HepG2 (cell line): ENCODE data around the gene MISP3. TPM values are rescaled to one million over a fixed set of nuclear protein-coding genes. Genes with fewer than 3 reads are reported as not detected.
A peak's percentile ranks its signal among the peaks of the same experiment; 100 is the strongest.

Experiments
- AGO1 ChIP-seq: fragments of 200-400 bp; formaldehyde crosslinking; IDR thresholded peaks from 2 replicates; pipeline ENCODE4 v1.6.1; 2017; ENCODE audit warnings: mild to moderate bottlenecking, low read depth, low read length, moderate library complexity; ENCODE audit not compliant: poor library complexity, severe bottlenecking
- ARNTL ChIP-seq: sonication (generic); formaldehyde crosslinking; IDR thresholded peaks from 2 replicates; pipeline ENCODE4 v1.4.0; 2020; ENCODE audit warnings: mild to moderate bottlenecking, missing genetic modification reagents
- ERF ChIP-seq: IDR thresholded peaks from 2 replicates; pipeline ENCODE4 v1.6.1; 2018; ENCODE audit warnings: missing biosample characterization, missing genetic modification reagents
- FLYWCH1 ChIP-seq: sonication (generic); formaldehyde crosslinking; IDR thresholded peaks from 2 replicates; pipeline ENCODE4 v1.8.1; 2023; ENCODE audit warnings: mild to moderate bottlenecking, missing genetic modification reagents
- GABPA ChIP-seq, 2 experiments: IDR thresholded peaks; 2 replicates each; pipeline ENCODE4 v1.6.1; 2011 to 2016; ENCODE audit warnings: low read depth in 2 of 2, low read length in 1 of 2, missing biosample characterization in 1 of 2, missing genetic modification characterization in 1 of 2
- MEF2D ChIP-seq: sonication (generic); formaldehyde crosslinking; IDR thresholded peaks from 2 replicates; pipeline ENCODE4 v1.5.1; 2020; ENCODE audit warnings: mild to moderate bottlenecking, missing genetic modification reagents
- MEIS1 ChIP-seq: sonication (generic); formaldehyde crosslinking; IDR thresholded peaks from 2 replicates; pipeline ENCODE4 v1.9.0; 2021; ENCODE audit warnings: mild to moderate bottlenecking, missing genetic modification reagents, moderate library complexity, borderline replicate concordance
- MIER2 ChIP-seq: IDR thresholded peaks from 2 replicates; pipeline ENCODE4 v1.6.1; 2016; ENCODE audit warnings: missing biosample characterization, missing genetic modification reagents
- NAIF1 ChIP-seq: sonication (generic); formaldehyde crosslinking; IDR thresholded peaks from 2 replicates; pipeline ENCODE4 v1.5.0; 2020; ENCODE audit warnings: mild to moderate bottlenecking, missing genetic modification reagents, borderline replicate concordance
- NR2F6 ChIP-seq, 2 experiments: IDR thresholded peaks; 2 replicates each; pipeline ENCODE4 v1.6.1; 2016; ENCODE audit warnings: antibody characterized with exemption in 1 of 2, mild to moderate bottlenecking in 1 of 2
- ONECUT2 ChIP-seq: sonication (generic); formaldehyde crosslinking; IDR thresholded peaks from 2 replicates; pipeline ENCODE4 v1.4.0; 2020; ENCODE audit warnings: missing genetic modification reagents
- REPIN1 ChIP-seq: sonication (generic); formaldehyde crosslinking; IDR thresholded peaks from 2 replicates; pipeline ENCODE4 v1.8.0; 2022; ENCODE audit warnings: missing genetic modification reagents, low read depth, mild to moderate bottlenecking, borderline replicate concordance
- RFX3 ChIP-seq: IDR thresholded peaks from 2 replicates; pipeline ENCODE4 v1.6.1; 2016; ENCODE audit warnings: missing biosample characterization, missing genetic modification reagents
- SMARCE1 ChIP-seq: fragments of 450-650 bp; IDR thresholded peaks from 2 replicates; pipeline ENCODE4 v1.6.1; 2017; ENCODE audit warnings: borderline replicate concordance
- TCF12 ChIP-seq, 2 experiments: fragments of 450-650 bp in 1 of 2; sonication (generic) in 1 of 2; formaldehyde crosslinking in 1 of 2; IDR thresholded peaks; 2 replicates each; pipeline versions ENCODE4 v1.6.1 to v1.8.0; 2017 to 2022; ENCODE audit warnings: antibody characterized with exemption in 1 of 2, mild to moderate bottlenecking in 1 of 2, missing genetic modification reagents in 1 of 2, moderate library complexity in 1 of 2
- ZKSCAN5 ChIP-seq: sonication (generic); formaldehyde crosslinking; IDR thresholded peaks from 2 replicates; pipeline ENCODE4 v1.5.1; 2020; ENCODE audit warnings: mild to moderate bottlenecking, missing genetic modification reagents
- ZNF17 ChIP-seq: sonication (generic); formaldehyde crosslinking; IDR thresholded peaks from 2 replicates; pipeline ENCODE4 v1.5.0; 2020; ENCODE audit warnings: mild to moderate bottlenecking, missing genetic modification reagents
- ZNF235 ChIP-seq: sonication (generic); formaldehyde crosslinking; IDR thresholded peaks from 2 replicates; pipeline ENCODE4 v1.8.1; 2023; ENCODE audit warnings: mild to moderate bottlenecking, missing genetic modification reagents, borderline replicate concordance
- ZNF335 ChIP-seq: sonication (generic); formaldehyde crosslinking; IDR thresholded peaks from 2 replicates; pipeline ENCODE4 v1.4.0; 2020; ENCODE audit warnings: missing genetic modification reagents
- polyA plus RNA-seq, 8 experiments: library from polyadenylated mRNA; depleted of rRNA in 3 of 8; stranded (reverse) in 7 of 8; unstranded in 1 of 8; fragments of >200 nt; fragmentation: Illumina TruSeq in 4 of 8; extraction: Trizol in 4 of 8; gene quantifications; 2 replicates each; pipeline versions ENCODE4 v1.2.1 to v1.2.3, GENCODE V29; 2011 to 2016; ENCODE audit warnings: low read depth in 4 of 8, missing spikeins in 1 of 8, mixed read lengths in 1 of 8; ENCODE audit not compliant: insufficient read depth in 1 of 8
- total RNA-seq, 5 experiments: library from RNA; depleted of rRNA; stranded (reverse); fragments of >200 nt; fragmentation: Illumina TruSeq; extraction: Trizol; gene quantifications; 2 replicates each; pipeline ENCODE4 v1.2.3, GENCODE V29; 2016; ENCODE audit warnings: low read depth in 1 of 5
- TF ChIP-seq, protein P1 (sequence below): sonication (generic); formaldehyde crosslinking; IDR thresholded peaks from 2 replicates; pipeline ENCODE4 v1.8.0; 2022; ENCODE audit warnings: missing genetic modification reagents, mild to moderate bottlenecking, inconsistent platforms, borderline replicate concordance
- TF ChIP-seq, protein P2 (sequence below): sonication (generic); formaldehyde crosslinking; IDR thresholded peaks from 2 replicates; pipeline ENCODE4 v1.8.1; 2023; ENCODE audit warnings: mild to moderate bottlenecking, moderate library complexity, missing genetic modification reagents
- TF ChIP-seq, protein P3 (sequence below): sonication (generic); formaldehyde crosslinking; IDR thresholded peaks from 2 replicates; pipeline ENCODE4 v1.5.0; 2020; ENCODE audit warnings: missing genetic modification reagents
- TF ChIP-seq, protein P4 (sequence below): sonication (generic); formaldehyde crosslinking; IDR thresholded peaks from 2 replicates; pipeline ENCODE4 v1.9.0; 2021; ENCODE audit warnings: missing genetic modification reagents, borderline replicate concordance

Gene MISP3
- total and polyA plus RNA-seq, 2 of the 13 experiments (the other 11 are each of a cell fraction or from before 2014, with no cell fraction given) = 2.5 to 5.4 TPM

DNA sequence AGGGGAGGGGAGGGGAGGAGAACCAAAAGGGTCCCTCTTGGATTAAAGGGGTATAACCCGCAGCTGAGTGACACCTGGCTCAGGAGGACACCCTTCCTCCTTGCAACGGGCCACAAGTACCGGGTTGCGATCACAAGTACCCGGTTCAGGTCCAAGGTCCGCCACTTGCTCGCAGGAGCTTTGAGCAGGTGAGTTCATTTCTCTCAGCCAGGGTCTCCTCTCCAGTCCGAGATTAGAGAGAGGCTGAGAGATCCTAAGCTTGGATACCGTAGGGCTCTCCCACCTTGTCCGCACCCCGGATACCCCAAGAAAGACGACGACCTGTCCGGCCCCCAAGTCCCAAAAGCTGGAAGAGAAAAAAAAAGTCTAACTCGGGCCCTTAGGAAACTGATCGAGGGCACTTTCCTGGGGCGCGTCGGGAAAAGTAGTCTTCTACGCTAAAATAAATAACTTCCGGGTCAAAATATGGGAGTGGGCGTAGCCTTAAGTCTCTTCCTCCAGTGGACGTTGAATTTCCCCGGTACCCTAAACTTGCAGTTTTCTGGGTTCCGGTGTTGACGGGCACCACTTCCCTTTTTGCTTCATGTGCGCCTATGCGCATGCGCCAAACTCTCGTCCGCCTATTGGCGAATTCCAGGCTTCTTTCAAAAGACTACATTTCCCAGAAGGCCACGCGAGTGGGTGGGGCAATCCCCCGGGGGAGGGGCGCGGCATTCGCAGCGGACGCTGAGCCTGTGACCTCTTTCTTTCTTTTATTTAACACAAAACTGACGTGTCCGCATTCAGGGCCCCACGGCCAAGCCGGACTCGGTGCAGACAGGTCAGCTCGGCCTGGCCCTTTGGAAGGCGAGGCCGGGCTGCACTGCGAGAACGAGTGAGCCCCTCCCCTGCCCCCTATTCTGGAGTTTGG, 8.6 kb downstream of the MISP3 start (continued):
- TF ChIP-seq ZNF235 (CRISPR knock-in tag) = no peak
- TF ChIP-seq ERF (CRISPR knock-in tag) = peak; percentile 59
- no peak for TF ChIP-seq MEF2D (CRISPR knock-in tag)
- no peak for TF ChIP-seq ZNF17 (CRISPR knock-in tag)
- no peak for TF ChIP-seq ONECUT2 (CRISPR knock-in tag)
- no peak for TF ChIP-seq TCF12 (IDR thresholded peaks at IDR 0.05)
- no peak for TF ChIP-seq TCF12 (CRISPR knock-in tag; IDR thresholded peaks at IDR 0.05)
- TF ChIP-seq ZNF335 (CRISPR knock-in tag) = 0 out of 2 replicates have a peak, but pooled peaks have one; percentile 42
- peak; percentile 35; the same call in 1 of the 2 replicates for TF ChIP-seq MEIS1 (CRISPR knock-in tag)
- TF ChIP-seq FLYWCH1 (CRISPR knock-in tag) = no peak
- TF ChIP-seq GABPA (IDR thresholded peaks at IDR 0.05; ENCODE audit: low read depth, low read length) = peak; percentile 80
- TF ChIP-seq GABPA (CRISPR knock-in tag; IDR thresholded peaks at IDR 0.05; ENCODE audit: low read depth) = peak; percentile 98
- TF ChIP-seq, protein P1, sequence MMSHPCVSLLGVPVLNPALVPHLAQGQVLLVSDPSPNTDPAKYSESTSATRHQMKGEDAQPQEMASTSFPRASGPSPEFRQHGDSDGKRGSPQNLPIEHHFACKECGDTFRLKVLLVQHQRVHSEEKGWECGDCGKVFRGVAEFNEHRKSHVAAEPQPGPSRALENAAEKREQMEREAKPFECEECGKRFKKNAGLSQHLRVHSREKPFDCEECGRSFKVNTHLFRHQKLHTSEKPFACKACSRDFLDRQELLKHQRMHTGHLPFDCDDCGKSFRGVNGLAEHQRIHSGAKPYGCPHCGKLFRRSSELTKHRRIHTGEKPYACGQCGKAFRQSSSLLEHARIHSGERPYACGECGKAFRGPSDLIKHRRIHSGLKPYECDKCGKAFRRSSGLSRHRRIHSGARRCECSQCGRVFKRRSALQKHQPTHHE (CRISPR knock-in tag) = no peak
- TF ChIP-seq, protein P2, sequence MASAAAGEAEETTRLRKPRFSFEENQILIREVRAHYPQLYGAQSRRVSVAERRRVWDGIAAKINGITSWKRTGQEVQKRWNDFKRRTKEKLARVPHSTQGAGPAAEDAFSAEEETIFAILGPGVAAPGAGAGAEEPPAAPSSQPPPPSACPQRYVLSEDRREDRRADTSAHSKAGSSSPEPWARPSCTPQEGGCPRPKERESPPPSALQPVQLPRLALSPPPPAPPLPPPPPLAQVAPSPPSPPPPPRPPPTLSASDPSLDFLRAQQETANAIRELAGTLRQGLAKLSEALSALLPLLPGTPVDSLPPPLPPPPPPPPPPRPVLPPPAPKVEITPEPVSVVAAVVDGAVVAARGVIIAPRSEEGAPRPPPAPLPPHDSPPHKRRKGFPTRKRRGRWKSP (CRISPR knock-in tag) = peak; percentile 83; the same call in 1 of the 2 replicates
- TF ChIP-seq NR2F6 (IDR thresholded peaks at IDR 0.05) = no peak; the same call in 1 of the 2 replicates
- peak; percentile 46; the same call in 1 of the 2 replicates for TF ChIP-seq NR2F6 (CRISPR knock-in tag; IDR thresholded peaks at IDR 0.05)
- TF ChIP-seq REPIN1 = no peak
- peak; percentile 84; the same call in 1 of the 2 replicates for TF ChIP-seq NAIF1 (CRISPR knock-in tag)
- no peak for TF ChIP-seq SMARCE1
- no peak for TF ChIP-seq RFX3 (CRISPR knock-in tag)
- TF ChIP-seq ZKSCAN5 (CRISPR knock-in tag) = no peak
- peak; percentile 89 for TF ChIP-seq AGO1
- TF ChIP-seq ARNTL (CRISPR knock-in tag) = no peak
- TF ChIP-seq, protein P3, sequence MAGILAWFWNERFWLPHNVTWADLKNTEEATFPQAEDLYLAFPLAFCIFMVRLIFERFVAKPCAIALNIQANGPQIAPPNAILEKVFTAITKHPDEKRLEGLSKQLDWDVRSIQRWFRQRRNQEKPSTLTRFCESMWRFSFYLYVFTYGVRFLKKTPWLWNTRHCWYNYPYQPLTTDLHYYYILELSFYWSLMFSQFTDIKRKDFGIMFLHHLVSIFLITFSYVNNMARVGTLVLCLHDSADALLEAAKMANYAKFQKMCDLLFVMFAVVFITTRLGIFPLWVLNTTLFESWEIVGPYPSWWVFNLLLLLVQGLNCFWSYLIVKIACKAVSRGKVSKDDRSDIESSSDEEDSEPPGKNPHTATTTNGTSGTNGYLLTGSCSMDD = no peak
- TF ChIP-seq, protein P4, sequence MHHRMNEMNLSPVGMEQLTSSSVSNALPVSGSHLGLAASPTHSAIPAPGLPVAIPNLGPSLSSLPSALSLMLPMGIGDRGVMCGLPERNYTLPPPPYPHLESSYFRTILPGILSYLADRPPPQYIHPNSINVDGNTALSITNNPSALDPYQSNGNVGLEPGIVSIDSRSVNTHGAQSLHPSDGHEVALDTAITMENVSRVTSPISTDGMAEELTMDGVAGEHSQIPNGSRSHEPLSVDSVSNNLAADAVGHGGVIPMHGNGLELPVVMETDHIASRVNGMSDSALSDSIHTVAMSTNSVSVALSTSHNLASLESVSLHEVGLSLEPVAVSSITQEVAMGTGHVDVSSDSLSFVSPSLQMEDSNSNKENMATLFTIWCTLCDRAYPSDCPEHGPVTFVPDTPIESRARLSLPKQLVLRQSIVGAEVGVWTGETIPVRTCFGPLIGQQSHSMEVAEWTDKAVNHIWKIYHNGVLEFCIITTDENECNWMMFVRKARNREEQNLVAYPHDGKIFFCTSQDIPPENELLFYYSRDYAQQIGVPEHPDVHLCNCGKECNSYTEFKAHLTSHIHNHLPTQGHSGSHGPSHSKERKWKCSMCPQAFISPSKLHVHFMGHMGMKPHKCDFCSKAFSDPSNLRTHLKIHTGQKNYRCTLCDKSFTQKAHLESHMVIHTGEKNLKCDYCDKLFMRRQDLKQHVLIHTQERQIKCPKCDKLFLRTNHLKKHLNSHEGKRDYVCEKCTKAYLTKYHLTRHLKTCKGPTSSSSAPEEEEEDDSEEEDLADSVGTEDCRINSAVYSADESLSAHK (CRISPR knock-in tag) = no peak
- TF ChIP-seq MIER2 (CRISPR knock-in tag) = peak; percentile 51; the same call in 1 of the 2 replicates
